Kidney epithelial cell (primary cell): Measurements from ENCODE around the gene SLC43A1. TPM values are rescaled to one million over a fixed set of nuclear protein-coding genes. Genes with fewer than 3 reads are reported as not detected.

Source experiments
- DNase-seq: peaks from one replicate; pipeline ENCODE4 v3.0.0-alpha.2; 2010; ENCODE audit warnings: low read depth
- H3K27me3 ChIP-seq: 2 replicates; pipeline ENCODE4 v1.6.0; 2011; ENCODE audit warnings: low read length; ENCODE audit not compliant: control insufficient read depth, insufficient read depth
- H3K36me3 ChIP-seq: 2 replicates; pipeline ENCODE4 v1.5.1; 2011; ENCODE audit warnings: low read length; ENCODE audit not compliant: control insufficient read depth, insufficient read depth
- H3K4me3 ChIP-seq: 2 replicates; pipeline ENCODE4 v1.5.1; 2011; ENCODE audit warnings: low read depth, mild to moderate bottlenecking, control low read depth, low read length
- CTCF ChIP-seq: IDR thresholded peaks from 2 replicates; pipeline ENCODE4 v1.5.1; 2011; ENCODE audit warnings: mild to moderate bottlenecking, moderate library complexity, low read length, control low read depth, inconsistent platforms; ENCODE audit not compliant: insufficient read depth, poor library complexity, severe bottlenecking
- total RNA-seq: library from RNA; depleted of rRNA; stranded (reverse); fragments of >200 nt; gene quantifications from 2 replicates; pipeline ENCODE4 v1.2.3, GENCODE V29; 2015

SLC43A1 gene
- total RNA-seq, 1 donor from 2014 or later = 16.7 TPM

- Histone ChIP-seq H3K4me3 (no peak overlapping the region), H3K36me3 (no peaks in the 10 kb centered on the region), H3K27me3 (peaks cover 58% of the 10 kb centered on the region)
- peak; percentile 80 for TF ChIP-seq CTCF
- DNase-seq = no peak
These were observed 34.9 kb downstream of the SLC43A1 start for GRCh38 chr11:57480409-57481137.

GRCh38 chr11:57479911-57480310 is 35.6 kb downstream of the SLC43A1 start:
- Histone ChIP-seq H3K27me3 (peaks cover 64% of the 10 kb centered on the region), H3K4me3 (no peak overlapping the region), H3K36me3 (no peaks in the 10 kb centered on the region)
- no peak for TF ChIP-seq CTCF
- DNase-seq = no peak

- no peak for TF ChIP-seq CTCF
- H3K4me3 ChIP-seq = no peak overlapping the region
- H3K36me3 ChIP-seq = no peaks in the 10 kb centered on the region
- H3K27me3 ChIP-seq = peaks cover 71% of the 10 kb centered on the region
- no peak for DNase-seq
These were observed 36.4 kb downstream of the SLC43A1 start for GRCh38 chr11:57479021-57479663.

GRCh38 chr11:57477507-57478189 is 37.9 kb downstream of the SLC43A1 start:
- Histone ChIP-seq H3K27me3 (peaks cover 65% of the 10 kb centered on the region), H3K36me3 (no peaks in the 10 kb centered on the region), H3K4me3 (no peak overlapping the region)
- TF ChIP-seq CTCF = no peak
- no peak for DNase-seq

GRCh38 chr11:57476757-57477506 is 38.6 kb downstream of the SLC43A1 start:
- no peak for DNase-seq
- TF ChIP-seq CTCF = peak; percentile 44
- no peaks in the 10 kb centered on the region for H3K36me3 ChIP-seq
- peak overlapping the region; percentile 0 for H3K4me3 ChIP-seq
- H3K27me3 ChIP-seq = peaks cover 58% of the 10 kb centered on the region
